WTC11 (cell line): ENCODE measurements around the gene SYNGR3. TPM values are rescaled to one million over a fixed set of nuclear protein-coding genes. Genes with fewer than 3 reads are reported as not detected.

Experiments used
- CBFB ChIP-seq: sonication (generic); formaldehyde crosslinking; IDR thresholded peaks from 2 replicates; pipeline ENCODE4 v1.8.1; 2022; ENCODE audit warnings: mild to moderate bottlenecking, low read depth, missing genetic modification reagents
- ESRRA ChIP-seq: sonication (generic); formaldehyde crosslinking; IDR thresholded peaks from 2 replicates; pipeline ENCODE4 v1.8.1; 2022; ENCODE audit warnings: mild to moderate bottlenecking, missing genetic modification reagents, borderline replicate concordance
- IRF2 ChIP-seq: sonication (generic); formaldehyde crosslinking; IDR thresholded peaks from 2 replicates; pipeline ENCODE4 v1.8.0; 2022; ENCODE audit warnings: low read depth, missing genetic modification reagents, borderline replicate concordance
- JUN ChIP-seq: sonication (generic); formaldehyde crosslinking; IDR thresholded peaks from 2 replicates; pipeline ENCODE4 v1.8.0; 2023; ENCODE audit warnings: mild to moderate bottlenecking, missing genetic modification reagents
- NR1H2 ChIP-seq: sonication (generic); formaldehyde crosslinking; IDR thresholded peaks from 2 replicates; pipeline ENCODE4 v1.9.0; 2021; ENCODE audit warnings: mild to moderate bottlenecking, moderate library complexity, missing genetic modification reagents
- NR3C1 ChIP-seq: sonication (generic); formaldehyde crosslinking; conservative IDR thresholded peaks from 2 replicates; pipeline ENCODE4 v1.8.1; 2023; ENCODE audit warnings: low read depth, mild to moderate bottlenecking, missing genetic modification reagents
- RELA ChIP-seq: sonication (generic); formaldehyde crosslinking; IDR thresholded peaks from 2 replicates; pipeline ENCODE4 v1.8.1; 2022; ENCODE audit warnings: missing genetic modification reagents, mild to moderate bottlenecking, borderline replicate concordance
- SMAD4 ChIP-seq: sonication (generic); formaldehyde crosslinking; IDR thresholded peaks from 2 replicates; pipeline ENCODE4 v1.8.0; 2022; ENCODE audit warnings: mild to moderate bottlenecking, missing genetic modification reagents
- ZNF138 ChIP-seq: sonication (generic); formaldehyde crosslinking; conservative IDR thresholded peaks from 2 replicates; pipeline ENCODE4 v1.8.1; 2022; ENCODE audit warnings: mild to moderate bottlenecking, moderate library complexity, missing genetic modification reagents
- ZNF263 ChIP-seq: sonication (generic); formaldehyde crosslinking; IDR thresholded peaks from 2 replicates; pipeline ENCODE4 v1.8.1; 2022; ENCODE audit warnings: low read depth, mild to moderate bottlenecking, moderate library complexity, missing genetic modification reagents
- ZNF416 ChIP-seq: fragments of 250-450 bp; sonication (Bioruptor Pico); IDR thresholded peaks from 2 replicates; pipeline ENCODE4 v1.9.0; 2021; ENCODE audit warnings: mild to moderate bottlenecking, inconsistent platforms
- ZNF671 ChIP-seq: fragments of 250-450 bp; sonication (Bioruptor Pico); IDR thresholded peaks from 2 replicates; pipeline ENCODE4 v1.8.0; 2021; ENCODE audit warnings: mild to moderate bottlenecking
- total RNA-seq: library from RNA; stranded (reverse); gene quantifications from 3 replicates; pipeline ENCODE4 v1.2.3, GENCODE V29; 2021
- TF ChIP-seq, protein P1 (sequence below): sonication (generic); formaldehyde crosslinking; IDR thresholded peaks from 2 replicates; pipeline ENCODE4 v1.8.0; 2023; ENCODE audit warnings: missing genetic modification reagents, mild to moderate bottlenecking, borderline replicate concordance
- TF ChIP-seq, protein P2 (sequence below): sonication (generic); formaldehyde crosslinking; IDR thresholded peaks from 2 replicates; pipeline ENCODE4 v1.8.1; 2023; ENCODE audit warnings: mild to moderate bottlenecking, missing genetic modification reagents, moderate library complexity
- TF ChIP-seq, protein P3 (sequence below): sonication (generic); formaldehyde crosslinking; IDR thresholded peaks from 2 replicates; pipeline ENCODE4 v1.8.0; 2023; ENCODE audit warnings: mild to moderate bottlenecking, missing genetic modification reagents
- TF ChIP-seq, protein P4 (sequence below): sonication (generic); formaldehyde crosslinking; IDR thresholded peaks from 2 replicates; pipeline ENCODE4 v1.8.1; 2022; ENCODE audit warnings: mild to moderate bottlenecking, missing genetic modification reagents, moderate library complexity, borderline replicate concordance
- TF ChIP-seq, protein P5 (sequence below): sonication (generic); formaldehyde crosslinking; IDR thresholded peaks from 2 replicates; pipeline ENCODE4 v1.8.0; 2023; ENCODE audit warnings: missing genetic modification reagents
- TF ChIP-seq, protein P6 (sequence below): sonication (generic); formaldehyde crosslinking; IDR thresholded peaks from 2 replicates; pipeline ENCODE4 v1.8.1; 2023; ENCODE audit warnings: mild to moderate bottlenecking, missing genetic modification reagents
- TF ChIP-seq, protein P7 (sequence below): sonication (generic); formaldehyde crosslinking; IDR thresholded peaks from 2 replicates; pipeline ENCODE4 v1.8.0; 2022; ENCODE audit warnings: mild to moderate bottlenecking, missing genetic modification reagents
- TF ChIP-seq, protein P8 (sequence below): sonication (generic); formaldehyde crosslinking; IDR thresholded peaks from 2 replicates; pipeline ENCODE4 v1.8.0; 2022; ENCODE audit warnings: mild to moderate bottlenecking, missing genetic modification reagents

SYNGR3 gene
- total RNA-seq, 1 experiment from 2014 or later: 41.5 TPM

DNA sequence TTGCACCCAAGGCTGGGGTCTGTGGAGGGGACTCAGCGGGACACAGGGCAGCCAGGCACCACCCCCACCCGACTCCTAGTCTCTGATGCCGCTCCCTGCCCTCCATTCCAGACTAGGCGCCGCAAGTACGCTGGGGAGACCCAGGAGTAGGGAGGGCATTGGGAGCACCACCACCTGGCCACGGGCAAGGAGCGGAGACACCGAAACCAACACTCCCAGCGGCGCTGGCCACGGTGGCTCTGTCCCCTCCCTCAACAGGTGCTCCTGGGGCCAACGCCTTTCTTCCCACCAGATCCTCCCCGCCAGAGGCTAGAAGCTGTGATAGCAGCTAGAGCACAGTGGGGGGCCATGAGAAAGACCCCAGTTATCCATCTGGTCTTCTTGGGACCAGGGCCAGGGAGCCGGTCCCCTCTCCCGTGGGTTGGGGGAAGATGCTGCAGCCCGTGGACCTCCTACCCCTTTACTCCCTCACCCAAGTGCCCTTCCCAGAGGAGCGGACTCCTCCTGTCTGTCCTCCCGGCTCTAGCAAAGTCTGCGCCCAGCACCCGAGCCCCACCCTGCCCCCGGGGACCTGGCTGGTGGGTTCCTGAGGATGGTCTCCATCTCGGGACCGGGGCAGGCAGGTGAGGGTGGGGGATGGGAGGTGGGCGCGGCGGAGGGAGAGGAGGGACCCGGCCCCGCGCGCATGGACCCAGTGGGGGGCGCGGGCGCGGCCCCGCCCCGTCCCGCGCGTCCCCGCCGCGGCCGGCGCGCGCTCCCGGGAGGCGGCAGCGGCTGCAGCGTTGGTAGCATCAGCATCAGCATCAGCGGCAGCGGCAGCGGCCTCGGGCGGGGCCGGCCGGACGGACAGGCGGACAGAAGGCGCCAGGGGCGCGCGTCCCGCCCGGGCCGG is at the start of gene SYNGR3 (continued):
- TF ChIP-seq, protein P1, sequence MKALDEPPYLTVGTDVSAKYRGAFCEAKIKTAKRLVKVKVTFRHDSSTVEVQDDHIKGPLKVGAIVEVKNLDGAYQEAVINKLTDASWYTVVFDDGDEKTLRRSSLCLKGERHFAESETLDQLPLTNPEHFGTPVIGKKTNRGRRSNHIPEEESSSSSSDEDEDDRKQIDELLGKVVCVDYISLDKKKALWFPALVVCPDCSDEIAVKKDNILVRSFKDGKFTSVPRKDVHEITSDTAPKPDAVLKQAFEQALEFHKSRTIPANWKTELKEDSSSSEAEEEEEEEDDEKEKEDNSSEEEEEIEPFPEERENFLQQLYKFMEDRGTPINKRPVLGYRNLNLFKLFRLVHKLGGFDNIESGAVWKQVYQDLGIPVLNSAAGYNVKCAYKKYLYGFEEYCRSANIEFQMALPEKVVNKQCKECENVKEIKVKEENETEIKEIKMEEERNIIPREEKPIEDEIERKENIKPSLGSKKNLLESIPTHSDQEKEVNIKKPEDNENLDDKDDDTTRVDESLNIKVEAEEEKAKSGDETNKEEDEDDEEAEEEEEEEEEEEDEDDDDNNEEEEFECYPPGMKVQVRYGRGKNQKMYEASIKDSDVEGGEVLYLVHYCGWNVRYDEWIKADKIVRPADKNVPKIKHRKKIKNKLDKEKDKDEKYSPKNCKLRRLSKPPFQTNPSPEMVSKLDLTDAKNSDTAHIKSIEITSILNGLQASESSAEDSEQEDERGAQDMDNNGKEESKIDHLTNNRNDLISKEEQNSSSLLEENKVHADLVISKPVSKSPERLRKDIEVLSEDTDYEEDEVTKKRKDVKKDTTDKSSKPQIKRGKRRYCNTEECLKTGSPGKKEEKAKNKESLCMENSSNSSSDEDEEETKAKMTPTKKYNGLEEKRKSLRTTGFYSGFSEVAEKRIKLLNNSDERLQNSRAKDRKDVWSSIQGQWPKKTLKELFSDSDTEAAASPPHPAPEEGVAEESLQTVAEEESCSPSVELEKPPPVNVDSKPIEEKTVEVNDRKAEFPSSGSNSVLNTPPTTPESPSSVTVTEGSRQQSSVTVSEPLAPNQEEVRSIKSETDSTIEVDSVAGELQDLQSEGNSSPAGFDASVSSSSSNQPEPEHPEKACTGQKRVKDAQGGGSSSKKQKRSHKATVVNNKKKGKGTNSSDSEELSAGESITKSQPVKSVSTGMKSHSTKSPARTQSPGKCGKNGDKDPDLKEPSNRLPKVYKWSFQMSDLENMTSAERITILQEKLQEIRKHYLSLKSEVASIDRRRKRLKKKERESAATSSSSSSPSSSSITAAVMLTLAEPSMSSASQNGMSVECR (CRISPR knock-in tag): no peak
- TF ChIP-seq, protein P2, sequence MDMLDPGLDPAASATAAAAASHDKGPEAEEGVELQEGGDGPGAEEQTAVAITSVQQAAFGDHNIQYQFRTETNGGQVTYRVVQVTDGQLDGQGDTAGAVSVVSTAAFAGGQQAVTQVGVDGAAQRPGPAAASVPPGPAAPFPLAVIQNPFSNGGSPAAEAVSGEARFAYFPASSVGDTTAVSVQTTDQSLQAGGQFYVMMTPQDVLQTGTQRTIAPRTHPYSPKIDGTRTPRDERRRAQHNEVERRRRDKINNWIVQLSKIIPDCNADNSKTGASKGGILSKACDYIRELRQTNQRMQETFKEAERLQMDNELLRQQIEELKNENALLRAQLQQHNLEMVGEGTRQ: no peak
- TF ChIP-seq SMAD4 (no peak), ZNF138 (CRISPR knock-in tag) (no peak), ESRRA (CRISPR knock-in tag) (no peak), NR3C1 (CRISPR knock-in tag) (0 out of 2 replicates have a peak, but pooled peaks have one; percentile 71), IRF2 (CRISPR knock-in tag) (no peak), RELA (no peak), ZNF416 (CRISPR knock-in tag) (0 out of 2 replicates have a peak, but pooled peaks have one; percentile 52), ZNF671 (no peak), ZNF263 (peak; percentile 74), JUN (CRISPR knock-in tag) (no peak), NR1H2 (CRISPR knock-in tag) (no peak), CBFB (CRISPR knock-in tag) (0 out of 2 replicates have a peak, but pooled peaks have one; percentile 35)
- TF ChIP-seq, protein P3, sequence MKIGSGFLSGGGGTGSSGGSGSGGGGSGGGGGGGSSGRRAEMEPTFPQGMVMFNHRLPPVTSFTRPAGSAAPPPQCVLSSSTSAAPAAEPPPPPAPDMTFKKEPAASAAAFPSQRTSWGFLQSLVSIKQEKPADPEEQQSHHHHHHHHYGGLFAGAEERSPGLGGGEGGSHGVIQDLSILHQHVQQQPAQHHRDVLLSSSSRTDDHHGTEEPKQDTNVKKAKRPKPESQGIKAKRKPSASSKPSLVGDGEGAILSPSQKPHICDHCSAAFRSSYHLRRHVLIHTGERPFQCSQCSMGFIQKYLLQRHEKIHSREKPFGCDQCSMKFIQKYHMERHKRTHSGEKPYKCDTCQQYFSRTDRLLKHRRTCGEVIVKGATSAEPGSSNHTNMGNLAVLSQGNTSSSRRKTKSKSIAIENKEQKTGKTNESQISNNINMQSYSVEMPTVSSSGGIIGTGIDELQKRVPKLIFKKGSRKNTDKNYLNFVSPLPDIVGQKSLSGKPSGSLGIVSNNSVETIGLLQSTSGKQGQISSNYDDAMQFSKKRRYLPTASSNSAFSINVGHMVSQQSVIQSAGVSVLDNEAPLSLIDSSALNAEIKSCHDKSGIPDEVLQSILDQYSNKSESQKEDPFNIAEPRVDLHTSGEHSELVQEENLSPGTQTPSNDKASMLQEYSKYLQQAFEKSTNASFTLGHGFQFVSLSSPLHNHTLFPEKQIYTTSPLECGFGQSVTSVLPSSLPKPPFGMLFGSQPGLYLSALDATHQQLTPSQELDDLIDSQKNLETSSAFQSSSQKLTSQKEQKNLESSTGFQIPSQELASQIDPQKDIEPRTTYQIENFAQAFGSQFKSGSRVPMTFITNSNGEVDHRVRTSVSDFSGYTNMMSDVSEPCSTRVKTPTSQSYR (CRISPR knock-in tag): no peak
- TF ChIP-seq, protein P4, sequence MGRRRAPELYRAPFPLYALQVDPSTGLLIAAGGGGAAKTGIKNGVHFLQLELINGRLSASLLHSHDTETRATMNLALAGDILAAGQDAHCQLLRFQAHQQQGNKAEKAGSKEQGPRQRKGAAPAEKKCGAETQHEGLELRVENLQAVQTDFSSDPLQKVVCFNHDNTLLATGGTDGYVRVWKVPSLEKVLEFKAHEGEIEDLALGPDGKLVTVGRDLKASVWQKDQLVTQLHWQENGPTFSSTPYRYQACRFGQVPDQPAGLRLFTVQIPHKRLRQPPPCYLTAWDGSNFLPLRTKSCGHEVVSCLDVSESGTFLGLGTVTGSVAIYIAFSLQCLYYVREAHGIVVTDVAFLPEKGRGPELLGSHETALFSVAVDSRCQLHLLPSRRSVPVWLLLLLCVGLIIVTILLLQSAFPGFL (CRISPR knock-in tag): no peak
- TF ChIP-seq, protein P5, sequence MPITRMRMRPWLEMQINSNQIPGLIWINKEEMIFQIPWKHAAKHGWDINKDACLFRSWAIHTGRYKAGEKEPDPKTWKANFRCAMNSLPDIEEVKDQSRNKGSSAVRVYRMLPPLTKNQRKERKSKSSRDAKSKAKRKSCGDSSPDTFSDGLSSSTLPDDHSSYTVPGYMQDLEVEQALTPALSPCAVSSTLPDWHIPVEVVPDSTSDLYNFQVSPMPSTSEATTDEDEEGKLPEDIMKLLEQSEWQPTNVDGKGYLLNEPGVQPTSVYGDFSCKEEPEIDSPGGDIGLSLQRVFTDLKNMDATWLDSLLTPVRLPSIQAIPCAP (CRISPR knock-in tag): no peak
- TF ChIP-seq, protein P6, sequence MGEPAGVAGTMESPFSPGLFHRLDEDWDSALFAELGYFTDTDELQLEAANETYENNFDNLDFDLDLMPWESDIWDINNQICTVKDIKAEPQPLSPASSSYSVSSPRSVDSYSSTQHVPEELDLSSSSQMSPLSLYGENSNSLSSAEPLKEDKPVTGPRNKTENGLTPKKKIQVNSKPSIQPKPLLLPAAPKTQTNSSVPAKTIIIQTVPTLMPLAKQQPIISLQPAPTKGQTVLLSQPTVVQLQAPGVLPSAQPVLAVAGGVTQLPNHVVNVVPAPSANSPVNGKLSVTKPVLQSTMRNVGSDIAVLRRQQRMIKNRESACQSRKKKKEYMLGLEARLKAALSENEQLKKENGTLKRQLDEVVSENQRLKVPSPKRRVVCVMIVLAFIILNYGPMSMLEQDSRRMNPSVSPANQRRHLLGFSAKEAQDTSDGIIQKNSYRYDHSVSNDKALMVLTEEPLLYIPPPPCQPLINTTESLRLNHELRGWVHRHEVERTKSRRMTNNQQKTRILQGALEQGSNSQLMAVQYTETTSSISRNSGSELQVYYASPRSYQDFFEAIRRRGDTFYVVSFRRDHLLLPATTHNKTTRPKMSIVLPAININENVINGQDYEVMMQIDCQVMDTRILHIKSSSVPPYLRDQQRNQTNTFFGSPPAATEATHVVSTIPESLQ (CRISPR knock-in tag): no peak
- TF ChIP-seq, protein P7, sequence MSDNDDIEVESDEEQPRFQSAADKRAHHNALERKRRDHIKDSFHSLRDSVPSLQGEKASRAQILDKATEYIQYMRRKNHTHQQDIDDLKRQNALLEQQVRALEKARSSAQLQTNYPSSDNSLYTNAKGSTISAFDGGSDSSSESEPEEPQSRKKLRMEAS (CRISPR knock-in tag): no peak; the same call in 1 of the 2 replicates
- TF ChIP-seq, protein P8, sequence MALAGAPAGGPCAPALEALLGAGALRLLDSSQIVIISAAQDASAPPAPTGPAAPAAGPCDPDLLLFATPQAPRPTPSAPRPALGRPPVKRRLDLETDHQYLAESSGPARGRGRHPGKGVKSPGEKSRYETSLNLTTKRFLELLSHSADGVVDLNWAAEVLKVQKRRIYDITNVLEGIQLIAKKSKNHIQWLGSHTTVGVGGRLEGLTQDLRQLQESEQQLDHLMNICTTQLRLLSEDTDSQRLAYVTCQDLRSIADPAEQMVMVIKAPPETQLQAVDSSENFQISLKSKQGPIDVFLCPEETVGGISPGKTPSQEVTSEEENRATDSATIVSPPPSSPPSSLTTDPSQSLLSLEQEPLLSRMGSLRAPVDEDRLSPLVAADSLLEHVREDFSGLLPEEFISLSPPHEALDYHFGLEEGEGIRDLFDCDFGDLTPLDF: no peak
